Lower leg skin (tissue), 4 donors: ENCODE data around the gene TRPC3. TPM values are rescaled to one million over a fixed set of nuclear protein-coding genes. Genes with fewer than 3 reads are reported as not detected.

ENCODE experiments used
- DNase-seq, 2 donors: peaks; one replicate each; pipeline ENCODE4 v3.0.0-alpha.2; 2019; ENCODE audit warnings: low spot score in 2 of 2
- H3K4me3 ChIP-seq: fragments of 200-600 bp; sonication (generic); 2 replicates; pipeline ENCODE4 v1.5.1; 2017; ENCODE audit warnings: mild to moderate bottlenecking, low read depth; ENCODE audit not compliant: poor library complexity, severe bottlenecking
- CTCF ChIP-seq, 3 donors: fragments of 450-650 bp; IDR thresholded peaks; one replicate each; pipeline ENCODE4 v1.5.1; 2016; ENCODE audit warnings: antibody characterized with exemption in 3 of 3, mild to moderate bottlenecking in 3 of 3, moderate library complexity in 2 of 3
- POLR2A ChIP-seq, 2 donors: fragments of 450-650 bp; IDR thresholded peaks; one replicate each; pipeline ENCODE4 v1.6.1; 2016 to 2017; ENCODE audit warnings: antibody characterized with exemption in 2 of 2, mild to moderate bottlenecking in 1 of 2, moderate library complexity in 1 of 2
- WGBS, 2 donors: methylation state at CpG; one replicate each; pipeline ENCODE4 v1.1.5; 2018; 5-methylcytosine and 5-hydroxymethylcytosine counted together
- intact Hi-C: fragments of 100-400 bp; cut with DNase I; formaldehyde crosslinking; loops from one replicate; pipeline ENCODE4 v1.15.0; 2023; ENCODE audit warnings: low total_unique reads
- total RNA-seq, 4 donors: library from RNA; depleted of rRNA; stranded (reverse); fragments of >200 nt; gene quantifications; one replicate each; pipeline ENCODE4 v1.1.0, GENCODE V29; 2016

Gene TRPC3
- total RNA-seq, 4 donors from 2014 or later = 0.06 to 0.38 (median 0.25) TPM

- 63 to 65% methylated on average over 1 of the region's 1 CpG for WGBS, 2 donors
- TF ChIP-seq POLR2A (IDR thresholded peaks at IDR 0.05) (no peak), CTCF (IDR thresholded peaks at IDR 0.05) (no peak)
- intact Hi-C loops = no loop called here
- no peak for DNase-seq
- no peak overlapping the region for H3K4me3 ChIP-seq
These were observed 9.0 kb upstream of the TRPC3 start for GRCh38 chr4:121960818-121961217.

GRCh38 chr4:121958777-121959176 lies 6.9 kb upstream of the TRPC3 start:
- 82 to 90% methylated on average over 2 of the region's 2 CpGs for WGBS, 2 donors
- no peak overlapping the region for H3K4me3 ChIP-seq
- TF ChIP-seq POLR2A (IDR thresholded peaks at IDR 0.05) (no peak), CTCF (IDR thresholded peaks at IDR 0.05) (no peak)
- intact Hi-C loops = no loop called here
- no peak for DNase-seq

- H3K4me3 ChIP-seq = no peak overlapping the region
- WGBS, 2 donors = 75 to 94% methylated on average over 3 of the region's 3 CpGs
- no peak for DNase-seq
- intact Hi-C loops = no loop called here
- no peak for TF ChIP-seq CTCF (IDR thresholded peaks at IDR 0.05)
- no peak for TF ChIP-seq POLR2A (IDR thresholded peaks at IDR 0.05)
These were observed 5.4 kb upstream of the TRPC3 start for GRCh38 chr4:121957266-121957665.

- intact Hi-C loops = no loop called here
- TF ChIP-seq CTCF (IDR thresholded peaks at IDR 0.05) (no peak), POLR2A (IDR thresholded peaks at IDR 0.05) (no peak)
- H3K4me3 ChIP-seq = no peak overlapping the region
- DNase-seq = no peak
These were observed 2.0 kb upstream of the TRPC3 start for GRCh38 chr4:121953860-121954259.

GRCh38 chr4:121952290-121952689 lies 430 bp upstream of the TRPC3 start:
- no peak overlapping the region for H3K4me3 ChIP-seq
- no peak for DNase-seq
- 43 to 44% methylated on average over 7 of the region's 7 CpGs for WGBS, 2 donors
- TF ChIP-seq POLR2A (IDR thresholded peaks at IDR 0.05) = no peak
- TF ChIP-seq CTCF (IDR thresholded peaks at IDR 0.05) = no peak
- intact Hi-C loops = no loop called here
